Keratinocyte (primary cell): ENCODE results near the gene USH2A. TPM values are rescaled to one million over a fixed set of nuclear protein-coding genes. Genes with fewer than 3 reads are reported as not detected.

Experiments used
- DNase-seq: peaks from one replicate; pipeline ENCODE4 v3.0.0-alpha.2; 2011; ENCODE audit warnings: low read depth, missing footprints, low spot score
- FAIRE-seq: peaks from 2 replicates; lab custom pipeline; 2011; peaks lifted over from hg19 to GRCh38; lab: Jason Lieb, UNC
- H2AFZ ChIP-seq: 2 replicates; pipeline ENCODE4 v1.6.0; 2012; ENCODE audit warnings: low read length, control low read depth, inconsistent platforms; ENCODE audit not compliant: control insufficient read depth
- H3K27ac ChIP-seq: 2 replicates; pipeline ENCODE4 v1.5.1; 2011; ENCODE audit warnings: low read length; ENCODE audit not compliant: control insufficient read depth, insufficient read depth
- H3K27me3 ChIP-seq: 3 replicates; pipeline ENCODE4 v1.6.0; 2011; ENCODE audit warnings: low read length; ENCODE audit not compliant: control insufficient read depth, insufficient read depth; ENCODE audit errors: extremely low read depth
- H3K36me3 ChIP-seq, 2 experiments: 2 replicates in 1 of 2; 3 replicates in 1 of 2; pipeline ENCODE4 v1.5.1; 2011; ENCODE audit warnings: low read length in 2 of 2, mild to moderate bottlenecking in 1 of 2; ENCODE audit not compliant: control insufficient read depth in 2 of 2, insufficient read depth in 2 of 2; ENCODE audit errors: extremely low read depth in 1 of 2
- H3K4me1 ChIP-seq: 3 replicates; pipeline ENCODE4 v1.5.1; 2011; ENCODE audit warnings: low read length; ENCODE audit not compliant: control insufficient read depth, insufficient read depth; ENCODE audit errors: extremely low read depth
- H3K4me2 ChIP-seq: 3 replicates; pipeline ENCODE4 v1.6.0; 2011; ENCODE audit warnings: low read depth, low read length; ENCODE audit not compliant: control insufficient read depth, insufficient read depth; ENCODE audit errors: extremely low read depth
- H3K4me3 ChIP-seq, 3 experiments: fragments of 200-600 bp in 1 of 3; sonication (generic) in 1 of 3; 2 replicates in 2 of 3; 3 replicates in 1 of 3; pipeline ENCODE4 v1.5.1; 2011 to 2016; ENCODE audit warnings: low read length in 3 of 3, mild to moderate bottlenecking in 3 of 3, control low read depth in 2 of 3, inconsistent platforms in 1 of 3, low read depth in 1 of 3, mixed read lengths in 1 of 3, mixed run types in 1 of 3, moderate library complexity in 1 of 3; ENCODE audit not compliant: control insufficient read depth in 2 of 3, insufficient read depth in 2 of 3; ENCODE audit errors: extremely low read depth in 1 of 3
- H3K79me2 ChIP-seq: 2 replicates; pipeline ENCODE4 v1.6.0; 2012; ENCODE audit warnings: low read length; ENCODE audit not compliant: control insufficient read depth, insufficient read depth
- H3K9ac ChIP-seq: 3 replicates; pipeline ENCODE4 v1.6.0; 2011; ENCODE audit warnings: low read length; ENCODE audit not compliant: control insufficient read depth, insufficient read depth; ENCODE audit errors: extremely low read depth
- H3K9me1 ChIP-seq: 3 replicates; pipeline ENCODE4 v1.6.0; 2011; ENCODE audit warnings: low read length; ENCODE audit not compliant: control insufficient read depth, insufficient read depth; ENCODE audit errors: extremely low read depth
- H3K9me3 ChIP-seq: 2 replicates; pipeline ENCODE4 v1.5.1; 2012; ENCODE audit warnings: low read depth, low read length; ENCODE audit not compliant: control insufficient read depth
- H4K20me1 ChIP-seq: 3 replicates; pipeline ENCODE4 v1.6.0; 2011; ENCODE audit warnings: low read length; ENCODE audit not compliant: control insufficient read depth, insufficient read depth; ENCODE audit errors: extremely low read depth
- CTCF ChIP-seq, 3 experiments: IDR thresholded peaks in 1 of 3; conservative IDR thresholded peaks in 1 of 3; optimal IDR thresholded peaks in 1 of 3; 2 replicates in 2 of 3; 3 replicates in 1 of 3; pipeline versions ENCODE3 to v1.5.1; 2011; ENCODE audit warnings: low read length in 3 of 3, mild to moderate bottlenecking in 3 of 3, moderate library complexity in 2 of 3, control low read depth in 1 of 3, inconsistent platforms in 1 of 3; ENCODE audit not compliant: insufficient read depth in 2 of 3; ENCODE audit errors: extremely low read depth in 1 of 3
- EZH2 ChIP-seq: IDR thresholded peaks from one replicate; pipeline ENCODE4 v1.6.1; 2012; ENCODE audit warnings: inconsistent platforms, mild to moderate bottlenecking, low read length, moderate library complexity
- dilution Hi-C: fragments of 300-500 bp; cut with MboI; formaldehyde crosslinking; loops from one replicate; pipeline ENCODE4 v1.7.0; 2020; ENCODE audit warnings: low sequenced_read_pairs; ENCODE audit not compliant: extremely low pct_ligation_motif_present
- polyA plus RNA-seq, 5 experiments: library from polyadenylated mRNA; depleted of rRNA in 3 of 5; stranded (reverse) in 3 of 5; stranded (forward) in 1 of 5; unstranded in 1 of 5; fragments of >200 nt; gene quantifications; 1 replicate in 1 of 5; 2 replicates in 3 of 5; 3 replicates in 1 of 5; pipeline versions ENCODE4 v1.2.1 to v1.2.3, GENCODE V29; 2011 to 2012; ENCODE audit warnings: missing spikeins in 2 of 5, low read depth in 1 of 5, low replicate concordance in 1 of 5

USH2A gene
- polyA plus RNA-seq, 1 donor (not counting 4 experiments of a cell fraction or from before 2014, with no cell fraction given): not detected

DNA sequence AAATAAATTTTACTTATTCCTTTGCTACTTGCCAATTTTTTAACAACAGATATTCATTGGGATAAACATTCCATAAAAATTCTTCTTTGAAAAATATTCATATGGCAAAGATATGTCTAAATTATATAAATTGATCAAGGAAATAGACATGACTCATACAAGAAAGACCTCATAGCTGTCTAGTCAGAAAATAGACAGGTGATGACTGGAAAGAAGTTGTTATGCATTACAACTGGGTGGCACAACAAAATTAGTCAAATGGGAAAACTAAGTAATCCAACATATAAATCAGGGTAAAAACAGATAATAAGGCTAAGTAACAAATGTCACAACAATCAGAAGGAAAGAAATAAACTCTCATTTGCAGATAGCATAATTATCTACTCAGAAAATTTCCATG, 92.0 kb downstream of the USH2A start:
- TF ChIP-seq CTCF (optimal IDR thresholded peaks at IDR 0.05 in 1 of 3, IDR thresholded peaks at IDR 0.05 in 1 of 3, conservative IDR thresholded peaks at IDR 0.05 in 1 of 3; ENCODE audit: extremely low read depth in 1 of 3, insufficient read depth in 2 of 3, low read length in 3 of 3): no peak
- TF ChIP-seq EZH2: no peak
- dilution Hi-C loops: no loop called here
- Histone ChIP-seq H3K9me3 (no peaks in the 10 kb centered on the region), H3K9ac (no peak overlapping the region), H3K9me1 (no peaks in the 10 kb centered on the region), H3K27me3 (no peaks in the 10 kb centered on the region), H2AFZ (no peak overlapping the region), H4K20me1 (no peaks in the 10 kb centered on the region), H3K4me3 (no peak overlapping the region), H3K27ac (no peak overlapping the region), H3K4me2 (no peak overlapping the region), H3K79me2 (no peaks in the 10 kb centered on the region), H3K36me3 (no peaks in the 10 kb centered on the region), H3K4me1 (peaks cover 9% of the 10 kb centered on the region)
- DNase-seq (peak; percentile 13), FAIRE-seq (no peak)

- peak; percentile 9 for DNase-seq
- Histone ChIP-seq H3K79me2 (no peaks in the 10 kb centered on the region), H3K27me3 (no peaks in the 10 kb centered on the region), H3K4me2 (peak overlapping the region; percentile 12), H3K36me3 (no peaks in the 10 kb centered on the region), H3K4me1 (peaks cover 14% of the 10 kb centered on the region), H3K9ac (no peak overlapping the region), H3K27ac (no peak overlapping the region), H3K9me1 (no peaks in the 10 kb centered on the region), H3K4me3 (no peak overlapping the region), H4K20me1 (no peaks in the 10 kb centered on the region), H3K9me3 (no peaks in the 10 kb centered on the region), H2AFZ (no peak overlapping the region)
- no peak for TF ChIP-seq CTCF (optimal IDR thresholded peaks at IDR 0.05 in 1 of 3, IDR thresholded peaks at IDR 0.05 in 1 of 3, conservative IDR thresholded peaks at IDR 0.05 in 1 of 3; ENCODE audit: extremely low read depth in 1 of 3, insufficient read depth in 2 of 3, low read length in 3 of 3)
- TF ChIP-seq EZH2: no peak
- FAIRE-seq: no peak
- dilution Hi-C loops: no loop called here
Observed at GRCh38 chr1:216330262-216330661, 93.0 kb downstream of the USH2A start.
